ENCODE data around the gene AKT3.

AKT3 gene

GRCh38 chr1:243454328-243454997 is 395.6 kb downstream of the AKT3 start:
- DNase-seq, result no peak

- DNase-seq, result no peak
Observed at GRCh38 chr1:243452092-243452491, 398.0 kb downstream of the AKT3 start.

- no peak for DNase-seq
Observed at GRCh38 chr1:243449373-243449772, 400.7 kb downstream of the AKT3 start.

- DNase-seq, result no peak
Observed at GRCh38 chr1:243447844-243448243, 402.2 kb downstream of the AKT3 start.

- no peak for DNase-seq
Observed at GRCh38 chr1:243447347-243447746, 402.7 kb downstream of the AKT3 start.

GRCh38 chr1:243443557-243443956 is 406.5 kb downstream of the AKT3 start:
- no peak for DNase-seq

GRCh38 chr1:243441601-243442000 is 408.4 kb downstream of the AKT3 start:
- DNase-seq, result no peak

- no peak for DNase-seq
Observed at GRCh38 chr1:243440406-243440805, 409.6 kb downstream of the AKT3 start.

- no peak for DNase-seq
Observed at GRCh38 chr1:243438815-243439214, 411.2 kb downstream of the AKT3 start.

Data from stimulated activated CD4-positive, alpha-beta T cell treated with anti-CD3 and anti-CD28 coated beads, Interleukin-2, amount 100 ng/mL, for 24 hours (primary cell).